HG02798 (cell line): Measurements from ENCODE around the gene ERBB4.
"Not testable (repeated sequence)": the region's sequence is repeated elsewhere in the genome, so short reads cannot be mapped to it uniquely, and the experiment has no call there.

Source experiments
- ATAC-seq: cut with Tn5 transposase; IDR thresholded peaks from one replicate; pipeline ENCODE4 v1.9.1; 2021; ENCODE audit warnings: mild to moderate bottlenecking; ENCODE audit not compliant: unreplicated experiment, poor library complexity

Gene ERBB4

GRCh38 chr2:212237350-212238095 is 301.1 kb downstream of the ERBB4 start:
- ATAC-seq: no peak

- ATAC-seq: no peak
Observed at GRCh38 chr2:212228743-212229171, 309.8 kb downstream of the ERBB4 start.

- ATAC-seq: no peak
Observed at GRCh38 chr2:212227755-212228154, 310.8 kb downstream of the ERBB4 start.

- no peak for ATAC-seq
Observed at GRCh38 chr2:212226114-212226513, 312.5 kb downstream of the ERBB4 start.

GRCh38 chr2:212223696-212224095 is 314.9 kb downstream of the ERBB4 start:
- no peak for ATAC-seq

GRCh38 chr2:212213191-212213590 is 325.4 kb downstream of the ERBB4 start:
- ATAC-seq: peak; percentile 52

GRCh38 chr2:212208467-212208866 is 330.1 kb downstream of the ERBB4 start:
- no peak for ATAC-seq

- no peak for ATAC-seq
Observed at GRCh38 chr2:212197776-212198175, 340.8 kb downstream of the ERBB4 start.

- no peak for ATAC-seq
Observed at GRCh38 chr2:212195626-212196025, 343.0 kb downstream of the ERBB4 start.

- ATAC-seq: no peak
Observed at GRCh38 chr2:212194396-212194795, 344.2 kb downstream of the ERBB4 start.

- ATAC-seq: no peak
Observed at GRCh38 chr2:212193803-212194202, 344.8 kb downstream of the ERBB4 start.

GRCh38 chr2:212193056-212193455 is 345.5 kb downstream of the ERBB4 start:
- ATAC-seq: no peak

GRCh38 chr2:212191438-212191837 is 347.2 kb downstream of the ERBB4 start:
- not testable (repeated sequence) for ATAC-seq

- ATAC-seq: no peak
Observed at GRCh38 chr2:212186166-212186565, 352.4 kb downstream of the ERBB4 start.

- no peak for ATAC-seq
Observed at GRCh38 chr2:212181646-212182045, 357.0 kb downstream of the ERBB4 start.

GRCh38 chr2:212180408-212181083 is 358.1 kb downstream of the ERBB4 start:
- no peak for ATAC-seq

GRCh38 chr2:212177724-212178123 is 360.9 kb downstream of the ERBB4 start:
- no peak for ATAC-seq

GRCh38 chr2:212176151-212176550 is 362.5 kb downstream of the ERBB4 start:
- no peak for ATAC-seq

- ATAC-seq: no peak
Observed at GRCh38 chr2:212173756-212174510, 364.7 kb downstream of the ERBB4 start.

GRCh38 chr2:212173331-212173730 is 365.3 kb downstream of the ERBB4 start:
- ATAC-seq: no peak

- ATAC-seq: no peak
Observed at GRCh38 chr2:212170382-212170781, 368.2 kb downstream of the ERBB4 start.
